ENCODE data around the gene CFAP73.

- no peak for TF ChIP-seq CTCF (IDR thresholded peaks at IDR 0.05)
- TF ChIP-seq POLR2AphosphoS5 (IDR thresholded peaks at IDR 0.05), result no peak
- TF ChIP-seq POLR2A (IDR thresholded peaks at IDR 0.05), result no peak
- TF ChIP-seq EP300 (IDR thresholded peaks at IDR 0.05), result no peak
Measured at GRCh38 chr12:113196582-113196981, 47.1 kb downstream of the CFAP73 start.
